GM12891 (cell line): Measurements from ENCODE around the gene B3GALT5.

ENCODE experiments used
- DNase-seq: peaks from one replicate; pipeline ENCODE4 v3.0.0; 2011; ENCODE audit warnings: low spot score; ENCODE audit not compliant: insufficient read length
- FAIRE-seq: peaks from 2 replicates; lab custom pipeline; 2011; peaks lifted over from hg19 to GRCh38; lab: Jason Lieb, UNC
- PAX5 ChIP-seq: IDR thresholded peaks from 2 replicates; pipeline ENCODE4 v1.6.1; 2011; ENCODE audit warnings: low read length, moderate library complexity, mild to moderate bottlenecking; ENCODE audit not compliant: insufficient read depth, severe bottlenecking
- POLR2A ChIP-seq: IDR thresholded peaks from 2 replicates; pipeline ENCODE4 v1.6.1; 2011; ENCODE audit warnings: low read depth, low read length, control low read depth
- POLR2AphosphoS5 ChIP-seq: IDR thresholded peaks from 2 replicates; pipeline ENCODE4 v1.6.1; 2011; ENCODE audit warnings: low read depth, low read length, control low read depth
- POU2F2 ChIP-seq: IDR thresholded peaks from 2 replicates; pipeline ENCODE4 v1.6.1; 2011; ENCODE audit warnings: low read depth, mild to moderate bottlenecking, control low read depth, low read length, moderate library complexity
- SPI1 ChIP-seq: IDR thresholded peaks from 2 replicates; pipeline ENCODE4 v1.6.1; 2011; ENCODE audit warnings: low read depth, low read length, control low read depth
- TAF1 ChIP-seq: IDR thresholded peaks from 2 replicates; pipeline ENCODE4 v1.6.1; 2011; ENCODE audit warnings: low read depth, low read length, control low read depth

Gene B3GALT5

GRCh38 chr21:39656209-39656608 lies 43.5 kb downstream of the B3GALT5 start:
- FAIRE-seq (no peak), DNase-seq (no peak)
- TF ChIP-seq POLR2AphosphoS5 (no peak), SPI1 (no peak), TAF1 (no peak), POU2F2 (no peak)

DNA sequence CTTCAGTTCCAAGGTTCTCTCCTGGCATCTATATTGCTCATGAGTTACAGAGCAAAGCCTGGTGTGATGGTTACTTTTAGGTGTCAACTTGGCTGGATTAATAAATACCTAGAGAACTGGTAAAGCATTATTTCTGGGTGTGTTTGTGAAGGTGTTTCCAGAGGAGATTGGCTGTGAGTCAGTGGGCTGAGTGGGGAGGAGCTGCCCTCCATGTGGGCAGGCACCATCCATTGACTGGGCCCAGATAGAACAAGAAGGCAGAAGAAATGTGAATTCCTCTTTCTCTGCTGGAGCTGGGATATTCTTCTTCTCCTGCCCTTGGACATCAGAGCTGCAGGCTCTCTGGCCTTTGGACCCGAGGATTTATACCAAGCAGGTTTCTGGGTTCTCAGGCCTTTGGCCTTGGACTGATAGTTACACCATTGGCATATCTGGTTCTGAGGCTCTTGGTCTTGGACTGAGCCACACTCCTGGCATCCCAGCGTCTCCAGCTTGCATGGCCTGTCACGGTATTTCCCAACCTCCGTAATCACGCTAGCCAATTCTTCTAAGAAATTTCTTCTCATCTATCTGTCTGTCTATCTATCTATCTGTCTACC lies 44.5 kb downstream of the B3GALT5 start:
- FAIRE-seq, result no peak
- no peak for TF ChIP-seq POLR2AphosphoS5
- TF ChIP-seq POU2F2, result no peak
- TF ChIP-seq SPI1, result no peak

DNA sequence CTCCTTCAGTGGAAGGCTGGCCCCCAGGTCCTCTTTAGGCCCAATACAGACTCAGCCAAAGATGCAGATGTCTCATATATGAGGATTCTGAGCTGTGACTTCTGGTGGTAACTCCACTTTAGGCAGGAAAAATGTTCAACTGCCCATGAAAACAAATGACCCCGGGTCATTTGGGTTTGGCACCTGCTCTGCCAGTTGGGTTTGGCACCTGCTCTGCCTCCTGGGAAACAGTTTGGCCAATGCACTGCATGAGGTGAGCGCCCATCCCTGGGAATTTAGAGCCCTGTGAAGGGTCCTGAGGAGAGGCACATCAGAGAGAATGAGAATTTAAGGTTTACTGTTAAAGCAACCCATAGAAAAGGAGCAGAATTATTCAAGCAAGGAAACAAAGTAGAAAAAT lies 45.3 kb downstream of the B3GALT5 start:
- TF ChIP-seq POU2F2, result no peak
- no peak for TF ChIP-seq POLR2A
- no peak for TF ChIP-seq PAX5
- TF ChIP-seq SPI1, result no peak
- TF ChIP-seq TAF1, result no peak
- no peak for TF ChIP-seq POLR2AphosphoS5
- DNase-seq, result no peak
- no peak for FAIRE-seq

More for the DNA sequence above, 44.5 kb downstream of the B3GALT5 start:
- DNase-seq, result no peak

DNA sequence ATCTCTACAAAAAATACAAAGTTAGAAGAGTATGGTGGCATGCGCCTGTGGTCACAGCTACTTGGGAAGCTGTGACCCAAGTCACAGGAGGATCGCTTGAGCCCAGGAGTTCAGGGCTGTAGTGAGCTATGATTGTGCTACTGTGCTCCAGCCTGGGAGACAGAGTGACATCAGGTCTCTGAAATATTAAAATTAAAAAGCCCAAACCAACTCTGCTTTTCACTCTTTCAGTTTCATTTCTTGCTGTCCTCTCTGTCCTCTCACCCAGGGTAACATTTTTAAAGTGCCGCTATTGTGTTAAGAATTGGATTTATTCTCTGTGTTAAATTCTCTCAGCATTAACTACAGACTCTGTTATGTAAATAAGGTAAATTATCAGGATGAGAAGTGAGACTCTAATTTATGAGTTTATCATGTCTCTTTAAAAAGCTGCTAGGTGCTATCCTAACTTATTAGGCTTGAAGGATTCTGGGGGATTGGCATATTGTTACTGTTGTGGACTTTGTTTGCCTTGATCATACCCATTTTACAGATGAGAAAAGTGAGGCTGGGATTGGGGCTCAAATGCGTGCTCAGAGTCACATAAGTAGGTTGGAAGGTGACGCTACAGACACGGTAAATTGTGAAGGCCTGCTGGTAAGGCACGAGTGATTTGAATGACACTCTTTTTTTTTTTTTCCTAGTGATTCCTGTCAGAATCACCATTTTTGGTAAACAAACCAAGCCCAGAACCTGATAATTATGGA lies 46.5 kb downstream of the B3GALT5 start:
- no peak for TF ChIP-seq POLR2AphosphoS5
- TF ChIP-seq POU2F2, result no peak
- no peak for TF ChIP-seq TAF1
- no peak for TF ChIP-seq POLR2A
- TF ChIP-seq PAX5, result no peak
- TF ChIP-seq SPI1, result no peak
- no peak for FAIRE-seq

GRCh38 chr21:39660191-39660980 lies 47.6 kb downstream of the B3GALT5 start:
- FAIRE-seq (no peak), DNase-seq (no peak)
- TF ChIP-seq POLR2A, result no peak

More for the DNA sequence above, 46.5 kb downstream of the B3GALT5 start:
- no peak for DNase-seq

GRCh38 chr21:39661121-39661520 lies 48.4 kb downstream of the B3GALT5 start:
- TF ChIP-seq POU2F2 (no peak), POLR2AphosphoS5 (no peak), SPI1 (no peak), TAF1 (no peak)
- FAIRE-seq (no peak), DNase-seq (no peak)

- DNase-seq (no peak), FAIRE-seq (no peak)
- TF ChIP-seq POU2F2 (no peak), POLR2AphosphoS5 (no peak), POLR2A (no peak), TAF1 (no peak), SPI1 (no peak), PAX5 (no peak)
Measured at GRCh38 chr21:39661740-39662139, 49.0 kb downstream of the B3GALT5 start.

DNA sequence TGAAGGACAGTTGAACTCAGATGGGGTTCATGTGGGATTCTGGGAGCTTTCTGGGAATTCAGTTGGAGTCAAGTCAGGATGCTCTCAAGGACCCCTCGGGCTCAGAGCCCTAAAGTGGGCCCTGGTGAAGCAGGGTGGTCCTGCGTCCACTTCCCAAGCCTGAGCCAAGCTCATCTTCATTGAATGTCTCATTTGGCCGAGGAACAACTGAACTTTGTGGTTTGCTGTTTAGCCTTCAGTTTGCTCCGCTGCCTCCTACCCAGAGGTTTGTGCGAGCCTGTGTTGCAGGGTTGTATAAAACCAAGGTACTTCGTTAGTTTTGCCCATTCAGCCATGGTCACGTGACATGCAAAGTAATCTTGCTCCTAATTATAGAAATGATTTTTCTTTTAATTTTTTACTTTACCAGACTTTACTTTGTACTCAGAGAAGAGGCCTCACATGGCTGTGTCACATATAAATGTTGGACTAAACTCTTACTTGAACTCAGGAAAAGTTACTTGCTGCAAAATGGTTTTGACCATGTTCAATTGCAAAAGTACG lies 49.7 kb downstream of the B3GALT5 start:
- no peak for DNase-seq
- no peak for TF ChIP-seq POU2F2
- no peak for TF ChIP-seq POLR2A
- TF ChIP-seq SPI1, result no peak
- TF ChIP-seq POLR2AphosphoS5, result no peak
- no peak for TF ChIP-seq PAX5
- no peak for TF ChIP-seq TAF1
- no peak for FAIRE-seq

DNA sequence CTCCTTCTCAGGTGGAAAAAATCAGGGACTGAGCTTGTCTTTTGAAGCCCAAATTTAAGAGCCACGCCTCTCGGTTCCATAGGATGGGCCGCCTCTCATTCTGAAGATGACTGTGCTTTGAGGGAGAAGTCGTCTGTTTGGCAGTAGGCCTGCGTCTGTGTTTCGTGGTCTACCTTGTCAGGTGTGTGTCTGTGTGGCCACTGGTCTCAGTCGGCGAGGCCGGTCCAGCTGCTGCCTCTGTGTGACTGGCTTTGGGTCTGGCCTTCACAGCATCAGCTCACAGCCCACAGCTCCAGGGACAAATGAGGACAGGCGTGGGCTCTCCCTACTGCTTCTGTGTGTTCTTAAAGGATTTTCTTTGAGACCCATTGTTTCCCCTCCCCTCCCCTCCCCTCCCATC lies 50.3 kb downstream of the B3GALT5 start:
- TF ChIP-seq POU2F2 (no peak), POLR2AphosphoS5 (no peak), POLR2A (no peak), PAX5 (no peak), SPI1 (no peak), TAF1 (no peak)
- DNase-seq (no peak), FAIRE-seq (no peak)
